ENCODE measurements around the gene KDM4B.

DNA sequence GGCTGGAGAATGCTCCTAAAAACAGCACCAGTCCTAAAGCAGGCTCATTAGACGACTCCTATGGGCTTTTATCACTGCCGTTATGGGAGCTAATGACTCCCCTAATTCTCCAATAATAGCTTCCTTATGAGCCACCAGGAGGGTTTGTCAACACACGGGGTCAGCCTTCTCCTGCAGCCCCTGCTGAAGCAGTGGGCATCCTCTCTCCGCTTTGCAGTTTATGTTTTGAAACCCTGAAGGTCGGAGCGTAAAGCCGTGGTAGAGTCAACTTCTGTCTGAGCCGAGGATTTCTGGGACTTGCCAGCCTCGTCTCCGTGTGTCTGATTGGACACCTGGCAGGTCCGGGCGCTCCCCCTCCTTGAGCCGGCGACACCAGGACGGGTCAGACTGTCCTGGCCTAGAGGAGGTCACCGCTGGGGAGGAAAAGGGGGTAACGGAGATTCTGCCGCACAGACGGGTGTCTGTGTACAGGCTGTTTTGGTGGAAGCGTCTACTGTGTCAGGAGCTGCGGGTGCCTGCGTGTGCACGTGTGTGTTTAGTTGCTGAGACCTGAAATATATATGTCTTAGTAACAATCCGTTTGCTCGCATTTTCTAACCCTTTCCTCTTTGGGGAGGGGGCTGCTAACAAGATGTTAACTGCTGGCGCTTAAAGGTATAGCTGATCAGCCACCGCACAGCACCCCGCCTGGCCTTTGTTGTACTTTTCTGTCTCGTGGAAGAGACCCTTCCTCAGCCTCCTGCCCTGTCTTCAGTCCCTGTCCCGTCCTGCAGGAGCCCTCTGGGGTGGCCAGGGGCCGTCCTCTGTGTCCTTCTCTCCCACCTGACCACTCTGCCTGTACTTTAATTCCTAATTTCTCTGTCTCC lies 1.9 kb downstream of the KDM4B start:
- TF ChIP-seq, protein P1, sequence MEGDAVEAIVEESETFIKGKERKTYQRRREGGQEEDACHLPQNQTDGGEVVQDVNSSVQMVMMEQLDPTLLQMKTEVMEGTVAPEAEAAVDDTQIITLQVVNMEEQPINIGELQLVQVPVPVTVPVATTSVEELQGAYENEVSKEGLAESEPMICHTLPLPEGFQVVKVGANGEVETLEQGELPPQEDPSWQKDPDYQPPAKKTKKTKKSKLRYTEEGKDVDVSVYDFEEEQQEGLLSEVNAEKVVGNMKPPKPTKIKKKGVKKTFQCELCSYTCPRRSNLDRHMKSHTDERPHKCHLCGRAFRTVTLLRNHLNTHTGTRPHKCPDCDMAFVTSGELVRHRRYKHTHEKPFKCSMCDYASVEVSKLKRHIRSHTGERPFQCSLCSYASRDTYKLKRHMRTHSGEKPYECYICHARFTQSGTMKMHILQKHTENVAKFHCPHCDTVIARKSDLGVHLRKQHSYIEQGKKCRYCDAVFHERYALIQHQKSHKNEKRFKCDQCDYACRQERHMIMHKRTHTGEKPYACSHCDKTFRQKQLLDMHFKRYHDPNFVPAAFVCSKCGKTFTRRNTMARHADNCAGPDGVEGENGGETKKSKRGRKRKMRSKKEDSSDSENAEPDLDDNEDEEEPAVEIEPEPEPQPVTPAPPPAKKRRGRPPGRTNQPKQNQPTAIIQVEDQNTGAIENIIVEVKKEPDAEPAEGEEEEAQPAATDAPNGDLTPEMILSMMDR (IDR thresholded peaks at IDR 0.05): no peak
- no peak for TF ChIP-seq POLR2A (IDR thresholded peaks at IDR 0.05)
